SK-N-MC (cell line): ENCODE results near the gene HBS1L.

Experiments
- DNase-seq: peaks from one replicate; pipeline ENCODE4 v3.0.0-alpha.2; 2011; ENCODE audit warnings: low read depth, low spot score
- H3K27ac ChIP-seq: fragments of 200-600 bp; sonication (generic); 2 replicates; pipeline ENCODE4 v1.5.1; 2016; ENCODE audit warnings: mixed run types
- H3K36me3 ChIP-seq: fragments of 200-600 bp; sonication (generic); 2 replicates; pipeline ENCODE4 v1.6.1; 2017; ENCODE audit warnings: antibody characterized with exemption, low read length, mixed read lengths; ENCODE audit not compliant: insufficient read depth
- H3K4me3 ChIP-seq: fragments of 200-600 bp; sonication (generic); 2 replicates; pipeline ENCODE4 v1.5.1; 2016
- H3K9ac ChIP-seq: fragments of 200-600 bp; sonication (generic); 2 replicates; pipeline ENCODE4 v1.8.0; 2017; ENCODE audit warnings: mixed run types, mixed read lengths; ENCODE audit not compliant: insufficient read length
- H3K9me3 ChIP-seq: fragments of 200-600 bp; sonication (generic); 2 replicates; pipeline ENCODE4 v1.6.1; 2017; ENCODE audit warnings: low read depth, mild to moderate bottlenecking, antibody characterized with exemption, low read length, moderate library complexity, mixed read lengths
- EZH2 ChIP-seq: fragments of 200-600 bp; sonication (generic); IDR thresholded peaks from one replicate; pipeline ENCODE4 v1.6.1; 2017; ENCODE audit warnings: antibody characterized with exemption
- FOXP2 ChIP-seq: optimal IDR thresholded peaks from 2 replicates; pipeline ENCODE3; 2011; ENCODE audit warnings: mild to moderate bottlenecking, moderate library complexity; ENCODE audit not compliant: insufficient read depth; ENCODE audit errors: extremely low read length, control extremely low read depth
- POLR2AphosphoS5 ChIP-seq: IDR thresholded peaks from 2 replicates; pipeline ENCODE4 v1.6.1; 2012; ENCODE audit warnings: mild to moderate bottlenecking, low read depth, low read length, borderline replicate concordance

Gene HBS1L

DNA sequence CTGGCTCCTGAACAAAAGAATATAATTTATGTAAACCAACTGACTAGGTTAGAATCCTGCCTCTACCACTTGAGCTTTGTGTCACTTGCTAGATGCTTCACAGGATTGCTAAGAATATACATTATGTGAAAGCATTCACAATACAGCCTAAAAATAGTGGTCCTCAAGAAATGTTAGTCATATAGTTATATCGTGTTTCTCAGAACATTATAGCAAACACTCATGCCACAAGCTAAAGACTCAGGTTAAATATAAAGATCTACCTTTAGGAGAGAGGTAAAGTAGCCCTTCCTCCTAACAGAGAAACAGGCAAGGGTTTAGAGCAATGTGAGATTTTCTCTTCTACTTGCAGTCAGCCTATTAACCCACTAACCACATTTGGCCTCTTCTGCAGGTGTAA lies 86.9 kb downstream of the HBS1L start:
- peaks cover 48% of the 10 kb centered on the region for H3K36me3 ChIP-seq
- no peaks in the 10 kb centered on the region for H3K9me3 ChIP-seq
- no peak overlapping the region for H3K9ac ChIP-seq
- H3K27ac ChIP-seq: no peak overlapping the region
- TF ChIP-seq FOXP2 (no peak), POLR2AphosphoS5 (no peak), EZH2 (no peak)
- H3K4me3 ChIP-seq: no peak overlapping the region
- DNase-seq: no peak

DNA sequence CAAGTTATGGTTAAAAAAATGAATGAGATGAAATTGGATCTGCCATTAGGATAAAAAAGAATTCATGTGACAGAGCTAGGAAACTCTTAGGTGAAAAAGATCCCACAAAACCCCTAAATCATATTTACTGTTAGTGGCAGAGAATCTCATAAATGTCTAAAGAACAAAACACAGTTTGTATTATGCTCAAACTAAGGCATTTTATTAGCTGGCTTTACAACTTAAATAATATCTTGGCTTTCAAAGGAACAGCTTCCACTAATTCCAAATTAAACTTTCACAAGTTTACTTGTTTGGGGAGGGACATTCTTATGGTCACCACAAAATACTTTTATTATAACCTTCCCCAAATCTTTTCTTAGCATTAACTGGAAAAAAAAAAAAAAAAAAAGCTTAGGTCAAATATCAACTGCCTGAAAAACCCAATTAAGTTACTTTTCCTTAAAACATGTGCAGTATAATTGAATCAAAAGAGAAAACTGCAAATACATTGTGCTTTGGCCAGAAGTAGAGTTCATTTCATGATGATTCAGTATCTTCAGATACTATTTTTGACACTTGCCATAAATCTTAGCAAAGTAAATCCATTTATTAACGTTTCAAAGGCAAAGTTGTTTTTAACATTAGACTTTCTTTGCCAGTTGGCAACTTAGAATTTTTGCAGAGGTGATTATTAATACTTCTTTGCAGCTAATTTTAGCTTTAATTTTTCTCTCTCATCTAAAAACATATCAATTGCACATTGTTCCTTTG lies 90.0 kb downstream of the HBS1L start:
- Histone ChIP-seq H3K36me3 (peaks cover 62% of the 10 kb centered on the region), H3K27ac (no peak overlapping the region), H3K9ac (no peak overlapping the region), H3K4me3 (no peak overlapping the region), H3K9me3 (no peaks in the 10 kb centered on the region)
- TF ChIP-seq POLR2AphosphoS5: no peak
- no peak for TF ChIP-seq EZH2
- TF ChIP-seq FOXP2: no peak
- no peak for DNase-seq

DNA sequence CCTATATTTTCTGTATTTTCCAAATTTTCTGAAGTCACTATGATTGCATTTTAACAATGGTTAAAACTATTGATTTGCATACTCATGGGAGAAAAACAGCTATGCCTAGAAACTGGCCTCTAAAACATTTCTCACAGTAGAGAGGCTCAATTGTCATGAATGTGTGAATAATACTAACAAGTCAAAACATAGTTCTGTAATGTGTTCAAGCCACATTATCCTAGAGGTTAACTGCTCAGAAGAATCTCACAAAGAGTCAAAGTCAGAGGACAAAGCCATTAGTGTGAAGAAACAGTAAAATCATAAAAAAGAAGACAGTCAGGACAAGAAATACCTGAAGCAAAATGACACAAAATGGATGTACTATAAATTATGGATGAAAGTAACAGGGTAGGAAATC lies 92.2 kb downstream of the HBS1L start:
- TF ChIP-seq POLR2AphosphoS5: no peak
- TF ChIP-seq EZH2: no peak
- TF ChIP-seq FOXP2: no peak
- Histone ChIP-seq H3K27ac (no peak overlapping the region), H3K36me3 (peaks cover 68% of the 10 kb centered on the region)

DNA sequence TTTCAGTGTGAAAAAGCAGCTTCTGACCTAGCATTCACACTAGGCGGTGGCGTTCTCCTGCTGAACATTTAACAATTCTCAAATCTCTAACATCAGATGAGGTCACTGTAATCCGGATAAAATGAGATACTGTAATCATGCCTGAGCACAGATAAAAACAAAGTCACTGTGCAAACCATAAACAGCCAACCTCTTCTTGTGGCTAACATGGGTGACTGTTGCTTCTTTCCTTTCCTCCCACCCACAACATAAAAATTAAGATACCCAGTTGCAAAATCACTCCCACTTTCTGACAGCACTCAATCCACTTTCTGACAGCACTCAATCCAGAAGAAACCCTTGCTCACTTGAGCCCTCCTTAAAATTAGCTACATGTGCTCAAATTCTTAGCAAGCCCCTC lies 93.3 kb downstream of the HBS1L start:
- Histone ChIP-seq H3K4me3 (no peak overlapping the region), H3K9me3 (no peaks in the 10 kb centered on the region), H3K36me3 (peaks cover 63% of the 10 kb centered on the region), H3K9ac (no peak overlapping the region), H3K27ac (no peak overlapping the region)
- TF ChIP-seq POLR2AphosphoS5 (no peak), EZH2 (no peak), FOXP2 (no peak)
- DNase-seq: no peak

More for the DNA sequence above, 92.2 kb downstream of the HBS1L start:
- Histone ChIP-seq H3K4me3 (no peak overlapping the region), H3K9me3 (no peaks in the 10 kb centered on the region), H3K9ac (no peak overlapping the region)
- no peak for DNase-seq

DNA sequence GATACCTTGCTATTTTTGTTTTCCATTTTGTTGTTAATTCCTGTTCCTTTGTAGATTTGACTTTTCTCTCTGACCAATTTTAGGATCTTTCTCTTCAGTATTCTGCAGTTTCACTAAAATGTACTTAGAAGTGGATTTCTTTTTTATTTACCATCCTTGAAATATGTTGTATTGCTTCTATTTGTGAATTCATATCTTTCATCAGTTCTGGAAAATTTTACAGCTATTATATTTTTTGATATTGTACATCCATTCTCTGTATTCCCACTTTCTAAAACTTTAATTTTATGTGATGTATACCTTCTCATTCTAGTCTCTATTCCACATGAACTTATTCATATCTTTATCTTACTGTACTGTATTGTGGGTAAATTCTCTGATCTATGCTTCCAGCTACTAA lies 95.0 kb downstream of the HBS1L start:
- Histone ChIP-seq H3K4me3 (no peak overlapping the region), H3K9me3 (no peaks in the 10 kb centered on the region), H3K27ac (no peak overlapping the region), H3K36me3 (peaks cover 46% of the 10 kb centered on the region), H3K9ac (no peak overlapping the region)
- DNase-seq: no peak
- TF ChIP-seq EZH2 (no peak), POLR2AphosphoS5 (no peak), FOXP2 (no peak)

DNA sequence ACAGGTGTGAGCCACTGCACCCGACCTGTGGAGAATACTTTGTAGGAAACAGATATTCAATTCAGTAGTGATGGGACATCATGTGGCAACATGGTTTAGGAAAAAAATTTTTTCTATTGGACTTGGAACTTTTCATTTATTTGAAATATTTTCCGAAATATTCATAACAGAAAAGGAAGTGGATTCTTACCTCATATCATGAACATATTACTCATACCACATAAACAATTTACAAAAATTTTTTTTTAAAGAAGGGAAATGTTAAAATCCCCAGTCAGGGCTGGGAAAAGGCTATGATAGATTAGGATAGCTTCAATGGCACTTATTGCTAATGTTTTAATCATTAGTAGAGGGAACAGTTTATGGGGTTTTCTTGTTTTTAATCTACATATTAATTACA lies 97.9 kb downstream of the HBS1L start:
- TF ChIP-seq EZH2: no peak
- no peak for TF ChIP-seq FOXP2
- no peak for TF ChIP-seq POLR2AphosphoS5
- Histone ChIP-seq H3K9ac (no peak overlapping the region), H3K4me3 (no peak overlapping the region), H3K36me3 (peaks cover 21% of the 10 kb centered on the region), H3K27ac (no peak overlapping the region), H3K9me3 (no peaks in the 10 kb centered on the region)
- DNase-seq: no peak

DNA sequence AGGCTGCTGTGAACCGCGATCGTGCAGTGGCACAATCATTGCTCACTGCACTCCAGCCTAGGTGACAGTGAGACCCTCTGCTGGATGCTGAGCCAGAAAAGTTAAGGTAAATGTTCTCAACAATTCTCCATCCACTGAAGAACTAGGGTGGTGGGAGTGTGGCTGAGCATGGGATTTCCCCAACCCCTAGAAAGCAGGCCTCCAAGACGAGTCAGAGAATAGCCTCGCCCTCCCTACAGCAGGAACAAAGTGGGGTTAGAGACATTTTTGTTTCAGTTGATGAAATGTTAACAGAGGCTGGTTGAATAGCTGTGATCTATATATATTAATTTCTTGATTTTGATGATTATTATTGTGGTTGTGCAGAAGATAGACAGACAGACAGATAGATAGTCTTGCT lies 98.6 kb downstream of the HBS1L start:
- no peak overlapping the region for H3K9ac ChIP-seq
- H3K4me3 ChIP-seq: no peak overlapping the region
- DNase-seq: no peak
- H3K27ac ChIP-seq: no peak overlapping the region
- no peak for TF ChIP-seq EZH2
- no peak for TF ChIP-seq FOXP2
- no peak for TF ChIP-seq POLR2AphosphoS5
- H3K9me3 ChIP-seq: no peaks in the 10 kb centered on the region
- peaks cover 15% of the 10 kb centered on the region for H3K36me3 ChIP-seq

DNA sequence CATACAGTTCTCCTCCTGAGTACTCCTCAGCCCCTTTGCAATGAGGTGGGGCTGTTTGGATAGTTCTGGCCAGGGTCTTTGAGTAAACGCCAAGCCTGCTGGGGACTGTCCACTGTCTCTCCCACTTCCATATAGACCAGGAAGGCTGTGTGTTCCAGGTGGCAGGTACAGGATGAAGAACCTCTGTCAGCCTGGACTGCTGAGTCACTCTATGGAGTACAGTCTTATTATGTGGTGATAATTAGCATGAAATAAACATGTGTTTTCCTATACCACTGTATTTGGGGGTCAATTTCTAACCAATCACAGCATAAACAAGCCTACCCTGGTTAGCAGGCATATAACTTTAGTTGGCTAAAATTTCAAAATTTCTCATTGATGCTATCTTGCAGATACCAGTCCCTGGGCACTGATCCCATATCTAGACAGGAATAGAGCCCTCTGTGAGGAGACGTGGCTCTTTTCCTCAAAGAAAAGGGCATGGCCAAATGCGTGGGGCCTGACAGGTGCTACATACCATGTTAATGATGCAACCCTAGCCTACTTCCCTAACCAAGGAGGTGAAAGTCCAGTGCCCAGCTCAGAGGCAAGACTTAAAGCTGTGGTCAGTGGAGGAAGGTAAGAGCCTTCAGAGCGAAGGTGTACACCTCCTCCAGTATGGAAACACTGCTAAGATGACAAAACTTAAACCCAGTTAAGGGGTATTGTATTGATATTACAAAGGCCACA lies 100.2 kb downstream of the HBS1L start:
- TF ChIP-seq FOXP2 (no peak), EZH2 (no peak), POLR2AphosphoS5 (no peak)
- Histone ChIP-seq H3K36me3 (peaks cover 8% of the 10 kb centered on the region), H3K9ac (no peak overlapping the region), H3K9me3 (no peaks in the 10 kb centered on the region), H3K27ac (no peak overlapping the region), H3K4me3 (no peak overlapping the region)
- DNase-seq: no peak
